ENCODE results near the gene GABRG3. TPM values are rescaled to one million over a fixed set of nuclear protein-coding genes. Genes with fewer than 3 reads are reported as not detected.

The GABRG3 gene
- total and polyA plus RNA-seq, 9 of the 15 experiments (the other 6 are each of a cell fraction or from before 2014, with no cell fraction given) = 4.0 to 15.1 (median 11.2) TPM

DNA sequence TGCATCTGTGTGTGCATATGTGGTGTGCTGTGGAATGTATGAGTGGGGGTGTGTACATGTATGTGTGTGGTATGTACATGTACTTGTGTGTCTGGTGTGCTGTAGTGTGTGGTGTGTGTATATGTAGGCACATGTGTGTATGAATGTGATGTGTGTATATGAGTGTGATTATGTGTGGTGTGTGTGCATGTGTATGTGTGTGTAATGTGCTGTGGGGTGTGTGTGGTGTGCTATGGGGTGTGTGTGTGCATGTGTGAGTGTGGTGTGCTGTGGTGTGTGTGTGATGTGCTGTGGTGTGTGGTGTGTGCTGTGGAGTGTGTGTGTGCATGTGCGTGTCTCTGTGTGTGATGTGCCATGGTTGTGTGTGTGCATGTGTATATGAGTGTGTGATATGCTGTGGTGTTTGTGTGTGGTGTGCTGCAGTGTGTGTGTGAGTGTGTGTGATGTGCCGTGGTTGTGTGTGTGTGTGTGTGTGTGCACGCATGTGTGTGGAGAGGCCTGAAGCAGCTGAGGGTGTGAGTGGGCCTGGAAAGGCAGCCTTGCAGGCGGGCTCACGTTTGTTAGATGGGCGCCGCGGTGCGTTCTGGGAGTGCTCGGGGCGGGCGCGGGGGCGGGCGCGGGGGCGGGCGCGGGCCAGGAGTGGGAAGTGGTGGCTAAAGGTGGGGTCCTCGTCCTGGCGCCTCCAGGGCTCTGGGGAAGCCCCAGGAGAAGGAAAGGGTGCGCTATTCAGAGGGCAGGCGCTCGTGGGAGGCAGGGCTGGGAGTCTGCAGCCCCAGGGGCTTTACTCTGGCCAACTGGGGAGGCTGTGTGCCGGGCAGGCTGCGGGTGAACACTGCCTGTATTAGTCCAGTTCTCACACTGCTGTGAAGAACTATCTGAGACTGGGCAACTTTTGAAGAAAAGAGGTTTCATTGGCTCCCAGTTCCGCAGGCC lies 116.9 kb downstream of the GABRG3 start (continued):
- TF ChIP-seq JUND (IDR thresholded peaks at IDR 0.05; ENCODE audit: borderline replicate concordance, low read depth, low read length) (no peak), JUND (tag; IDR thresholded peaks at IDR 0.05; ENCODE audit: borderline replicate concordance, low read depth, low read length) (peak; percentile 29; the same call in 1 of the 3 replicates), HDGF (IDR thresholded peaks at IDR 0.05) (peak; percentile 100), SP1 (CRISPR knock-in tag; IDR thresholded peaks at IDR 0.05) (no peak), SMC3 (conservative IDR thresholded peaks at IDR 0.05; ENCODE audit: insufficient read depth, low read depth, low read length) (no peak), ETV1 (tag; conservative IDR thresholded peaks at IDR 0.05; ENCODE audit: low read depth) (no peak), ZNF175 (CRISPR knock-in tag; IDR thresholded peaks at IDR 0.05; ENCODE audit: low read depth) (no peak)
- TF ChIP-seq, protein P1, sequence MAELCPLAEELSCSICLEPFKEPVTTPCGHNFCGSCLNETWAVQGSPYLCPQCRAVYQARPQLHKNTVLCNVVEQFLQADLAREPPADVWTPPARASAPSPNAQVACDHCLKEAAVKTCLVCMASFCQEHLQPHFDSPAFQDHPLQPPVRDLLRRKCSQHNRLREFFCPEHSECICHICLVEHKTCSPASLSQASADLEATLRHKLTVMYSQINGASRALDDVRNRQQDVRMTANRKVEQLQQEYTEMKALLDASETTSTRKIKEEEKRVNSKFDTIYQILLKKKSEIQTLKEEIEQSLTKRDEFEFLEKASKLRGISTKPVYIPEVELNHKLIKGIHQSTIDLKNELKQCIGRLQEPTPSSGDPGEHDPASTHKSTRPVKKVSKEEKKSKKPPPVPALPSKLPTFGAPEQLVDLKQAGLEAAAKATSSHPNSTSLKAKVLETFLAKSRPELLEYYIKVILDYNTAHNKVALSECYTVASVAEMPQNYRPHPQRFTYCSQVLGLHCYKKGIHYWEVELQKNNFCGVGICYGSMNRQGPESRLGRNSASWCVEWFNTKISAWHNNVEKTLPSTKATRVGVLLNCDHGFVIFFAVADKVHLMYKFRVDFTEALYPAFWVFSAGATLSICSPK (IDR thresholded peaks at IDR 0.05; ENCODE audit: borderline replicate concordance) = 0 out of 2 replicates have a peak, but pooled peaks have one; percentile 52
- TF ChIP-seq, protein P2, sequence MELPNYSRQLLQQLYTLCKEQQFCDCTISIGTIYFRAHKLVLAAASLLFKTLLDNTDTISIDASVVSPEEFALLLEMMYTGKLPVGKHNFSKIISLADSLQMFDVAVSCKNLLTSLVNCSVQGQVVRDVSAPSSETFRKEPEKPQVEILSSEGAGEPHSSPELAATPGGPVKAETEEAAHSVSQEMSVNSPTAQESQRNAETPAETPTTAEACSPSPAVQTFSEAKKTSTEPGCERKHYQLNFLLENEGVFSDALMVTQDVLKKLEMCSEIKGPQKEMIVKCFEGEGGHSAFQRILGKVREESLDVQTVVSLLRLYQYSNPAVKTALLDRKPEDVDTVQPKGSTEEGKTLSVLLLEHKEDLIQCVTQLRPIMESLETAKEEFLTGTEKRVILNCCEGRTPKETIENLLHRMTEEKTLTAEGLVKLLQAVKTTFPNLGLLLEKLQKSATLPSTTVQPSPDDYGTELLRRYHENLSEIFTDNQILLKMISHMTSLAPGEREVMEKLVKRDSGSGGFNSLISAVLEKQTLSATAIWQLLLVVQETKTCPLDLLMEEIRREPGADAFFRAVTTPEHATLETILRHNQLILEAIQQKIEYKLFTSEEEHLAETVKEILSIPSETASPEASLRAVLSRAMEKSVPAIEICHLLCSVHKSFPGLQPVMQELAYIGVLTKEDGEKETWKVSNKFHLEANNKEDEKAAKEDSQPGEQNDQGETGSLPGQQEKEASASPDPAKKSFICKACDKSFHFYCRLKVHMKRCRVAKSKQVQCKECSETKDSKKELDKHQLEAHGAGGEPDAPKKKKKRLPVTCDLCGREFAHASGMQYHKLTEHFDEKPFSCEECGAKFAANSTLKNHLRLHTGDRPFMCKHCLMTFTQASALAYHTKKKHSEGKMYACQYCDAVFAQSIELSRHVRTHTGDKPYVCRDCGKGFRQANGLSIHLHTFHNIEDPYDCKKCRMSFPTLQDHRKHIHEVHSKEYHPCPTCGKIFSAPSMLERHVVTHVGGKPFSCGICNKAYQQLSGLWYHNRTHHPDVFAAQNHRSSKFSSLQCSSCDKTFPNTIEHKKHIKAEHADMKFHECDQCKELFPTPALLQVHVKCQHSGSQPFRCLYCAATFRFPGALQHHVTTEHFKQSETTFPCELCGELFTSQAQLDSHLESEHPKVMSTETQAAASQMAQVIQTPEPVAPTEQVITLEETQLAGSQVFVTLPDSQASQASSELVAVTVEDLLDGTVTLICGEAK (IDR thresholded peaks at IDR 0.05) = peak; percentile 49; the same call in 1 of the 2 replicates
- TF ChIP-seq, protein P2 (CRISPR knock-in tag; IDR thresholded peaks at IDR 0.05) = no peak
- TF ChIP-seq, protein P3, sequence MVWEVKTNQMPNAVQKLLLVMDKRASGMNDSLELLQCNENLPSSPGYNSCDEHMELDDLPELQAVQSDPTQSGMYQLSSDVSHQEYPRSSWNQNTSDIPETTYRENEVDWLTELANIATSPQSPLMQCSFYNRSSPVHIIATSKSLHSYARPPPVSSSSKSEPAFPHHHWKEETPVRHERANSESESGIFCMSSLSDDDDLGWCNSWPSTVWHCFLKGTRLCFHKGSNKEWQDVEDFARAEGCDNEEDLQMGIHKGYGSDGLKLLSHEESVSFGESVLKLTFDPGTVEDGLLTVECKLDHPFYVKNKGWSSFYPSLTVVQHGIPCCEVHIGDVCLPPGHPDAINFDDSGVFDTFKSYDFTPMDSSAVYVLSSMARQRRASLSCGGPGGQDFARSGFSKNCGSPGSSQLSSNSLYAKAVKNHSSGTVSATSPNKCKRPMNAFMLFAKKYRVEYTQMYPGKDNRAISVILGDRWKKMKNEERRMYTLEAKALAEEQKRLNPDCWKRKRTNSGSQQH (CRISPR knock-in tag; IDR thresholded peaks at IDR 0.05) = peak; percentile 66; the same call in 1 of the 2 replicates
- TF ChIP-seq, protein P4, sequence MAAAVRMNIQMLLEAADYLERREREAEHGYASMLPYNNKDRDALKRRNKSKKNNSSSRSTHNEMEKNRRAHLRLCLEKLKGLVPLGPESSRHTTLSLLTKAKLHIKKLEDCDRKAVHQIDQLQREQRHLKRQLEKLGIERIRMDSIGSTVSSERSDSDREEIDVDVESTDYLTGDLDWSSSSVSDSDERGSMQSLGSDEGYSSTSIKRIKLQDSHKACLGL (CRISPR knock-in tag; IDR thresholded peaks at IDR 0.05; ENCODE audit: borderline replicate concordance, poor library complexity, severe bottlenecking) = no peak

Measured in K562 (cell line).